ENCODE measurements around the gene DYNC2I2.

- no peak for TF ChIP-seq EP300 (IDR thresholded peaks at IDR 0.05)
- no peak for TF ChIP-seq POLR2A (IDR thresholded peaks at IDR 0.05)
Observed at GRCh38 chr9:128625391-128626146, 31.1 kb downstream of the DYNC2I2 start.

Data from suprapubic skin (tissue), 2 donors.